SK-N-SH (cell line): Measurements from ENCODE around the gene TPRG1. TPM values are rescaled to one million over a fixed set of nuclear protein-coding genes. Genes with fewer than 3 reads are reported as not detected.

Experiments used
- CTCF ChIA-PET: fragments of 300-600, 350-600 bp; formaldehyde crosslinking; extraction: SDS; loops from one replicate; lab custom pipeline; 2021; lab: Yijun Ruan, JAX
- POLR2A ChIA-PET: fragments of 350-600 bp; sonication (Branson Sonifier 250); formaldehyde crosslinking; extraction: SDS; loops from one replicate; lab custom pipeline; 2020; ENCODE audit warnings: antibody characterized with exemption, inconsistent platforms; lab: Yijun Ruan, JAX
- DNase-seq: peaks from one replicate; pipeline ENCODE4 v3.0.0; 2012
- H2AFZ ChIP-seq: fragments of 200-600 bp; sonication (generic); 2 replicates; pipeline ENCODE4 v1.8.1; 2016; ENCODE audit warnings: antibody characterized with exemption, mild to moderate bottlenecking, low read depth
- H3F3A ChIP-seq: fragments of 200-600 bp; sonication (generic); replicated peaks from 2 replicates; pipeline ENCODE3; 2016; ENCODE audit warnings: antibody characterized with exemption, mild to moderate bottlenecking; ENCODE audit not compliant: insufficient read depth
- H3K27ac ChIP-seq, 2 experiments: fragments of 200-500 bp in 1 of 2; fragments of 200-600 bp in 1 of 2; sonication (Bioruptor generic) in 1 of 2; sonication (generic), shearing (Covaris generic) in 1 of 2; 2 replicates each; pipeline versions ENCODE4 v1.5.1 to v1.6.1; 2014 to 2016; ENCODE audit warnings: low read depth in 2 of 2, inconsistent platforms in 1 of 2, low read length in 1 of 2, mild to moderate bottlenecking in 1 of 2, mixed read lengths in 1 of 2
- H3K27me3 ChIP-seq: fragments of 200-600 bp; sonication (generic), shearing (Covaris generic); 2 replicates; pipeline ENCODE4 v1.6.1; 2016; ENCODE audit warnings: mixed run types; ENCODE audit not compliant: insufficient read depth
- H3K36me3 ChIP-seq, 2 experiments: fragments of 200-500 bp in 1 of 2; fragments of 200-600 bp in 1 of 2; sonication (Bioruptor generic) in 1 of 2; sonication (generic) in 1 of 2; replicated peaks in 1 of 2; 2 replicates each; pipeline versions ENCODE3 to v1.5.1; 2014 to 2016; ENCODE audit warnings: low read length in 1 of 2, mild to moderate bottlenecking in 1 of 2; ENCODE audit not compliant: insufficient read depth in 2 of 2, control insufficient read depth in 1 of 2
- H3K4me1 ChIP-seq, 2 experiments: fragments of 200-500 bp in 1 of 2; fragments of 200-600 bp in 1 of 2; sonication (Bioruptor generic) in 1 of 2; sonication (generic), shearing (Covaris generic) in 1 of 2; 2 replicates each; pipeline versions ENCODE4 v1.5.1 to v1.6.1; 2014 to 2016; ENCODE audit warnings: low read depth in 1 of 2, low read length in 1 of 2, mixed run types in 1 of 2; ENCODE audit not compliant: insufficient read depth in 2 of 2, control insufficient read depth in 1 of 2
- H3K4me2 ChIP-seq: fragments of 200-600 bp; sonication (generic), shearing (Covaris generic); 2 replicates; pipeline ENCODE4 v1.6.1; 2017; ENCODE audit warnings: mixed run types
- H3K4me3 ChIP-seq, 2 experiments: fragments of 200-500 bp in 1 of 2; fragments of 200-600 bp in 1 of 2; sonication (Bioruptor generic) in 1 of 2; sonication (generic), shearing (Covaris generic) in 1 of 2; 2 replicates each; pipeline versions ENCODE4 v1.5.1 to v1.8.1; 2014 to 2016; ENCODE audit warnings: low read depth in 2 of 2, inconsistent platforms in 1 of 2, low read length in 1 of 2, mild to moderate bottlenecking in 1 of 2, mixed read lengths in 1 of 2, moderate library complexity in 1 of 2
- H3K79me2 ChIP-seq: fragments of 200-600 bp; sonication (generic); 2 replicates; pipeline ENCODE4 v1.8.1; 2017; ENCODE audit warnings: mild to moderate bottlenecking; ENCODE audit not compliant: insufficient read depth
- H3K9ac ChIP-seq: fragments of 200-600 bp; sonication (generic); 2 replicates; pipeline ENCODE4 v1.6.1; 2017; ENCODE audit warnings: mixed run types
- H3K9me2 ChIP-seq: fragments of 200-600 bp; sonication (generic); 2 replicates; pipeline ENCODE4 v1.6.1; 2017; ENCODE audit warnings: mixed run types
- H3K9me3 ChIP-seq: fragments of 200-600 bp; sonication (generic); 2 replicates; pipeline ENCODE4 v1.6.1; 2017; ENCODE audit warnings: mixed run types, mild to moderate bottlenecking, moderate library complexity
- H4K20me1 ChIP-seq: fragments of 200-600 bp; sonication (generic); 2 replicates; pipeline ENCODE4 v1.6.1; 2017; ENCODE audit warnings: mild to moderate bottlenecking, mixed run types; ENCODE audit not compliant: insufficient read depth
- CHD2 ChIP-seq: fragments of 150-350 bp; IDR thresholded peaks from 2 replicates; pipeline ENCODE4 v1.6.1; 2018; ENCODE audit warnings: low read length; ENCODE audit not compliant: partially characterized antibody
- EZH2phosphoT487 ChIP-seq: fragments of 200-600 bp; sonication (generic); IDR thresholded peaks from 2 replicates; pipeline ENCODE4 v1.6.1; 2017; ENCODE audit warnings: low read depth, mixed run types, mild to moderate bottlenecking, antibody characterized with exemption, moderate library complexity, borderline replicate concordance
- FOSL2 ChIP-seq: IDR thresholded peaks from 2 replicates; pipeline ENCODE4 v1.4.0; 2012; ENCODE audit warnings: low read depth, mild to moderate bottlenecking, moderate library complexity, borderline replicate concordance
- FOXJ3 ChIP-seq: sonication (generic); formaldehyde crosslinking; IDR thresholded peaks from 2 replicates; pipeline ENCODE4 v1.5.1; 2020; ENCODE audit warnings: mild to moderate bottlenecking, missing genetic modification reagents
- GABPA ChIP-seq: IDR thresholded peaks from 2 replicates; pipeline ENCODE4 v1.4.0; 2012; ENCODE audit warnings: low read depth, mild to moderate bottlenecking
- POLR2AphosphoS5 ChIP-seq: IDR thresholded peaks from 2 replicates; pipeline ENCODE4 v1.6.1; 2012; ENCODE audit warnings: low read depth, low read length
- RCOR1 ChIP-seq: fragments of 150-350 bp; IDR thresholded peaks from 2 replicates; pipeline ENCODE4 v1.6.1; 2017; ENCODE audit warnings: antibody characterized with exemption, low read length
- SIN3A ChIP-seq: IDR thresholded peaks from 2 replicates; pipeline ENCODE4 v1.6.1; 2012; ENCODE audit warnings: low read depth, mild to moderate bottlenecking, low read length, moderate library complexity, borderline replicate concordance
- WGBS: methylation state at CpG from one replicate; pipeline ENCODE4 v1.1.6; 2017; ENCODE audit warnings: low lambda C conversion rate; 5-methylcytosine and 5-hydroxymethylcytosine counted together
- polyA plus RNA-seq, 3 experiments: library from polyadenylated mRNA; depleted of rRNA; stranded (reverse); fragments of >200 nt; gene quantifications; 2 replicates each; pipeline ENCODE4 v1.2.3, GENCODE V29; 2012
- TF ChIP-seq, protein P1 (sequence below): fragments of 150-350 bp; IDR thresholded peaks from 2 replicates; pipeline ENCODE4 v1.6.1; 2016; ENCODE audit warnings: mild to moderate bottlenecking, low read depth, low read length
- TF ChIP-seq, protein P2 (sequence below): IDR thresholded peaks from 2 replicates; pipeline ENCODE4; 2012
- TF ChIP-seq, protein P3 (sequence below): IDR thresholded peaks from 2 replicates; pipeline ENCODE4 v1.4.0; 2012; ENCODE audit warnings: low read depth, borderline replicate concordance

Gene TPRG1
- polyA plus RNA-seq, 1 of the 3 experiments (the other 2 are of a cell fraction) = 0.64 TPM

DNA sequence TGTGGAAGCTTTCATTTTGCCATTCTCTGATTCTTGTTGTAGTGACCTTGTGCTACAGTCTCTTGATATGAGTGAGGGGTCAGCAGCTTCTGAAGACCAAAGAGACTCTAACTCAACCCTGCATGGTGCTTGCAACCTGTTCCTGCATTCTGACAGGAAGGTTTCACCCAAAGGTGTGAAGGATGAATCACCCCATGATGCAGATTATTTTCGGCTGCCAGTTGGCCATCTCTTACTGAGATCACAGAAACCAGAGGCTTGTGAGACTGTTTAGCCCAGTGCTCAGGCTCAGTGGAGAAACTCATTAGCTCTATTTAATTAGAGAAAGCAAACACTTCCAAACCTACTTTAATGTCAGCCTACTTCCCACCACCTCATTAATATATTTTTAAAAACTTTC is 29.2 kb upstream of the TPRG1 start:
- H3K36me3 ChIP-seq = no peaks in the 10 kb centered on the region
- no peak overlapping the region for H3K4me2 ChIP-seq
- no peaks in the 10 kb centered on the region for H4K20me1 ChIP-seq
- POLR2A ChIA-PET = no interaction called here
- H3K79me2 ChIP-seq = no peaks in the 10 kb centered on the region
- no peak overlapping the region for H3K27ac ChIP-seq
- H2AFZ ChIP-seq = no peak overlapping the region
- H3K9me2 ChIP-seq = no peaks in the 10 kb centered on the region
- no peak overlapping the region for H3K4me3 ChIP-seq
- 71% methylated on average over 1 of the region's 1 CpG for WGBS
- no peaks in the 10 kb centered on the region for H3K9me3 ChIP-seq
- CTCF ChIA-PET = interaction anchor here (0.7 to 12.8 kb wide), 7 partner anchors 18 to 1403 kb away, joined by 3 to 137 read pairs (median 3); no protein-coding TSS in a partner anchor
- no peak for DNase-seq
- no peaks in the 10 kb centered on the region for H3F3A ChIP-seq
- no peak overlapping the region for H3K9ac ChIP-seq
- TF ChIP-seq GABPA (no peak), SIN3A (no peak), POLR2AphosphoS5 (no peak), FOSL2 (no peak), EZH2phosphoT487 (no peak), RCOR1 (no peak), FOXJ3 (CRISPR knock-in tag) (no peak), CHD2 (no peak)
- TF ChIP-seq, protein P1, sequence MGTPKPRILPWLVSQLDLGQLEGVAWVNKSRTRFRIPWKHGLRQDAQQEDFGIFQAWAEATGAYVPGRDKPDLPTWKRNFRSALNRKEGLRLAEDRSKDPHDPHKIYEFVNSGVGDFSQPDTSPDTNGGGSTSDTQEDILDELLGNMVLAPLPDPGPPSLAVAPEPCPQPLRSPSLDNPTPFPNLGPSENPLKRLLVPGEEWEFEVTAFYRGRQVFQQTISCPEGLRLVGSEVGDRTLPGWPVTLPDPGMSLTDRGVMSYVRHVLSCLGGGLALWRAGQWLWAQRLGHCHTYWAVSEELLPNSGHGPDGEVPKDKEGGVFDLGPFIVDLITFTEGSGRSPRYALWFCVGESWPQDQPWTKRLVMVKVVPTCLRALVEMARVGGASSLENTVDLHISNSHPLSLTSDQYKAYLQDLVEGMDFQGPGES = no peak
- H3K4me1 ChIP-seq = peaks cover 0 to 8% of the 10 kb centered on the region in 2 experiments; a peak in 1 of 4 replicates
- peaks cover 10% of the 10 kb centered on the region; the same call in 1 of the 2 replicates for H3K27me3 ChIP-seq

DNA sequence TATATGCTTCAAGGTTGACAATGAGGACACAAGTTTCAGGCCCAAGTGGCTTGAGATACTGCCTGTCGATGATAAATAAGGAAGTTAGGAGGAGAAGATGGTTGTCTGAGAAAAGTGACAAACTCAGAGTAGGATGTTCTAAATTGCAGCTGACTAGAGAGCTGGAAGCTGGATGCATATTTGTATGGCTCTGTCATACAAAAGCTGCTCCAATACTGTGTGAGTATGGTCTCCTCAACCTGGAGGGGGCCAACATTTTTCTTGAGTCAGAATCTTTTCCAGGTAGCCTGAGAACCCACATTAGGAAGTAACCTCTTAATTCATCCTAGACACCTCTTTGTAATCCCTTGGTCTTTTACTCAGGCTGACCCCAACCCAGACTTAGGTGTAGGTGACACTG is 28.4 kb upstream of the TPRG1 start:
- DNase-seq = no peak
- no peak overlapping the region for H3K27ac ChIP-seq
- H3K4me2 ChIP-seq = no peak overlapping the region
- H3K79me2 ChIP-seq = no peaks in the 10 kb centered on the region
- H4K20me1 ChIP-seq = no peaks in the 10 kb centered on the region
- no peaks in the 10 kb centered on the region for H3K36me3 ChIP-seq
- H3F3A ChIP-seq = no peaks in the 10 kb centered on the region
- WGBS = 11% methylated on average over 1 of the region's 1 CpG
- POLR2A ChIA-PET = no interaction called here
- H2AFZ ChIP-seq = no peak overlapping the region
- TF ChIP-seq, protein P2, sequence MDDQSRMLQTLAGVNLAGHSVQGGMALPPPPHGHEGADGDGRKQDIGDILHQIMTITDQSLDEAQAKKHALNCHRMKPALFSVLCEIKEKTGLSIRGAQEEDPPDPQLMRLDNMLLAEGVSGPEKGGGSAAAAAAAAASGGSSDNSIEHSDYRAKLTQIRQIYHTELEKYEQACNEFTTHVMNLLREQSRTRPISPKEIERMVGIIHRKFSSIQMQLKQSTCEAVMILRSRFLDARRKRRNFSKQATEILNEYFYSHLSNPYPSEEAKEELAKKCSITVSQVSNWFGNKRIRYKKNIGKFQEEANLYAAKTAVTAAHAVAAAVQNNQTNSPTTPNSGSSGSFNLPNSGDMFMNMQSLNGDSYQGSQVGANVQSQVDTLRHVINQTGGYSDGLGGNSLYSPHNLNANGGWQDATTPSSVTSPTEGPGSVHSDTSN = peak; percentile 31; the same call in 1 of the 2 replicates
- TF ChIP-seq, protein P3, sequence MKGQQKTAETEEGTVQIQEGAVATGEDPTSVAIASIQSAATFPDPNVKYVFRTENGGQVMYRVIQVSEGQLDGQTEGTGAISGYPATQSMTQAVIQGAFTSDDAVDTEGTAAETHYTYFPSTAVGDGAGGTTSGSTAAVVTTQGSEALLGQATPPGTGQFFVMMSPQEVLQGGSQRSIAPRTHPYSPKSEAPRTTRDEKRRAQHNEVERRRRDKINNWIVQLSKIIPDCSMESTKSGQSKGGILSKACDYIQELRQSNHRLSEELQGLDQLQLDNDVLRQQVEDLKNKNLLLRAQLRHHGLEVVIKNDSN = no peak
- H3K27me3 ChIP-seq = peaks cover 10% of the 10 kb centered on the region; the same call in 1 of the 2 replicates
- H3K9ac ChIP-seq = no peak overlapping the region
- no peaks in the 10 kb centered on the region for H3K9me2 ChIP-seq
- no peaks in the 10 kb centered on the region for H3K9me3 ChIP-seq
- H3K4me1 ChIP-seq = peaks cover 0 to 10% of the 10 kb centered on the region in 2 experiments; a peak in 1 of 4 replicates
- no peak overlapping the region for H3K4me3 ChIP-seq
- CTCF ChIA-PET = interaction anchor here (1.0 to 12.8 kb wide), 11 partner anchors 17 to 1404 kb away, joined by 3 to 137 read pairs (median 4); partner anchors contain the start of gene BCL6
